ENCODE results near the gene EMP2.
"Not testable (repeated sequence)": the region's sequence is repeated elsewhere in the genome, so short reads cannot be mapped to it uniquely, and the experiment has no call there.

EMP2 gene, protein sequence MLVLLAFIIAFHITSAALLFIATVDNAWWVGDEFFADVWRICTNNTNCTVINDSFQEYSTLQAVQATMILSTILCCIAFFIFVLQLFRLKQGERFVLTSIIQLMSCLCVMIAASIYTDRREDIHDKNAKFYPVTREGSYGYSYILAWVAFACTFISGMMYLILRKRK

GRCh38 chr16:10579965-10580882, at the start of gene EMP2:
TSS of gene EMP2 (minus strand) at chr16:10580598. CDS start at chr16:10547617, 32,981 bp downstream.
- no peaks in the 10 kb centered on the region for H3K36me3 ChIP-seq (ENCODE audit: insufficient read depth, low read length)
- peak within 1 kb of the TSS; percentile 94 for H3K27ac ChIP-seq (ENCODE audit: low read depth, low read length)
- no peaks in the 10 kb centered on the region for H3K9me3 ChIP-seq (ENCODE audit: low read length)
- H3K27me3 ChIP-seq (ENCODE audit: control insufficient read depth in 1 of 2, insufficient read depth in 2 of 2, low read length in 2 of 2): no peaks in the 10 kb centered on the region
- peak within 1 kb of the TSS; percentile 86 to 94 for H3K4me3 ChIP-seq (ENCODE audit: low read depth in 1 of 2, low read length in 2 of 2)
- H3K4me1 ChIP-seq (ENCODE audit: insufficient read depth, low read length): peaks cover 35% of the 10 kb centered on the region
- H3K9ac ChIP-seq (ENCODE audit: low read length): peak within 1 kb of the TSS; percentile 76

DNA sequence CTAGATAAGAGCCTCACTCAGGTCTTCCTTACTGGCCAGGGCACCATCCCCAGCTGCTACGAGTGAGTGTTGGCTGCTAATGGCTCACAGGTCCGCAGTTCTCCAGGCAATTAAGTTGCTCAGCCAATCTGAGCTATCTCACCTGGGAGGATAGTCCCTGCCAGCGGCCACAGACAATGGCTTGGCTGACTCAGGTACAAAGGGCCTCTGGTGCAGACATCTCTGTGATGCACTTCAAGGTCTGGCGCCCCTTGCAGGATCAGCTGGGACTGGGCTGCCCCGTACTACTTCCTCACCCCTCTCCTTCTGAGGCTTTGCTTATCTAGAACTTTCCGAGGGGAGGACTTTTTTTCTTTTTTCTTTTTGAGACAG, 49.2 kb upstream of the EMP2 start:
- Histone ChIP-seq H3K36me3 (ENCODE audit: insufficient read depth, low read length) (no peaks in the 10 kb centered on the region), H3K9me3 (ENCODE audit: low read length) (no peaks in the 10 kb centered on the region), H3K27me3 (ENCODE audit: control insufficient read depth in 1 of 2, insufficient read depth in 2 of 2, low read length in 2 of 2) (no peaks in the 10 kb centered on the region), H3K9ac (ENCODE audit: low read length) (no peak overlapping the region), H3K4me1 (ENCODE audit: insufficient read depth, low read length) (no peaks in the 10 kb centered on the region), H3K27ac (ENCODE audit: low read depth, low read length) (no peak overlapping the region), H3K4me3 (ENCODE audit: low read depth in 1 of 2, low read length in 2 of 2) (no peak overlapping the region)

DNA sequence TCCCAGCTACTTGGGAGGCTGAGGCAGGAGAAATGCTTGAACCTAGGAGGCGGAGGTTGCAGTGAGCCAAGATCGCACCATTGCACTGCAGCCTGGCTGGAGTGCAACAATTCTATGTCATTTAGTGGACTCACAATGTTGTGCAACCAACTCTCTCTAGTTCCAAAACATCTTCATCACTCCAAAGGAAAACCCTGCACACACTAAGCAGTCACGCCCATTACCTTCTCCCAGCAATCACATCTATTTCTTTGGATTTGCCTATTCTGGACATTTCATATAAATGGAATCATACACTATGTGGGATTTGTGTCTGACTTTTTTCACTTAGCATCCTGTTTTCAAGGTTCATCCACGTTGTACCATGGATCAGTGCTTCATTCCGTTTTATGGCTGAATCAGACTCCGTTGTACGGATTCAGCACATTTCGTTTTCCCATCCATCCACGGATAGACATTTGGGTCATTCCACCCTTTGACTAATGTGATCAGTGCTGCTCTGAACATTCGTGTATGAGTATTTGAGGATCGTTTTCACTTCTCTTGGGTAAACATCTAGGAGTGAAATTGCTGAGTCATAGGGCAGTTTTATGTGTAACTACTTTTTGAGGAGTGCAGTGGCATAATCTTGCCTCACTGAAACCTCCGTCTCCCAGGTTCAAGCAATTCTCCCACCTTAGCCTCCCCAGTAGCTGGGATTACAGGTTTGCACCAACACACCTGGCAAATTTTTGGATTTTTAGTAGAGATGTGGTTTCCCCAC, 45.4 kb upstream of the EMP2 start:
- Histone ChIP-seq H3K27me3 (ENCODE audit: control insufficient read depth in 1 of 2, insufficient read depth in 2 of 2, low read length in 2 of 2) (no peaks in the 10 kb centered on the region), H3K9me3 (ENCODE audit: low read length) (no peaks in the 10 kb centered on the region), H3K27ac (ENCODE audit: low read depth, low read length) (no peak overlapping the region), H3K4me1 (ENCODE audit: insufficient read depth, low read length) (no peaks in the 10 kb centered on the region), H3K9ac (ENCODE audit: low read length) (no peak overlapping the region), H3K4me3 (ENCODE audit: low read depth in 1 of 2, low read length in 2 of 2) (no peak overlapping the region), H3K36me3 (ENCODE audit: insufficient read depth, low read length) (no peaks in the 10 kb centered on the region)

DNA sequence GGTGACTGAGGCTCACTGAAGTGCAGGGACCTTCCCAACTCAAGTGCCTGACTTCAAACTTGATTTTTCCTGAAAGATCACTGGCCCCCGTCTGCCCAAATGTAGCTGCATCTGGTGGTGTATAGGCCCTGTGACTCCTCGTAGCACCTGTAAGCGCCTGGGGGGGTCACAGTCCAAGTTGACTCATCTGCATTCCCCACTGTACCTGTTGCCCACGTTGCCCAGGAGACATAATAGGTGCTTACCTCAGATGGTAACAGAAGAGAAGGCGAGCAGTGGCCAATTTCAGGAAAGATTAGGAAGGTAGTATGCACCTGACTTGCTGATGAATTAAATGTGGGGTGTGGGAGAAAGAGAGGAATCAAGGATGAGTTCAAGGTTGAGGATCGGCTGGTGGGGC, 44.1 kb upstream of the EMP2 start:
- no peaks in the 10 kb centered on the region for H3K27me3 ChIP-seq (ENCODE audit: control insufficient read depth in 1 of 2, insufficient read depth in 2 of 2, low read length in 2 of 2)
- H3K27ac ChIP-seq (ENCODE audit: low read depth, low read length): no peak overlapping the region
- no peak overlapping the region for H3K4me3 ChIP-seq (ENCODE audit: low read depth in 1 of 2, low read length in 2 of 2)
- H3K4me1 ChIP-seq (ENCODE audit: insufficient read depth, low read length): peaks cover 4% of the 10 kb centered on the region
- no peaks in the 10 kb centered on the region for H3K36me3 ChIP-seq (ENCODE audit: insufficient read depth, low read length)
- H3K9ac ChIP-seq (ENCODE audit: low read length): no peak overlapping the region
- no peaks in the 10 kb centered on the region for H3K9me3 ChIP-seq (ENCODE audit: low read length)

GRCh38 chr16:10623059-10623458, 42.7 kb upstream of the EMP2 start:
- Histone ChIP-seq H3K9me3 (ENCODE audit: low read length) (no peaks in the 10 kb centered on the region), H3K27me3 (ENCODE audit: control insufficient read depth in 1 of 2, insufficient read depth in 2 of 2, low read length in 2 of 2) (no peaks in the 10 kb centered on the region), H3K9ac (ENCODE audit: low read length) (no peak overlapping the region), H3K36me3 (ENCODE audit: insufficient read depth, low read length) (no peaks in the 10 kb centered on the region), H3K4me3 (ENCODE audit: low read depth in 1 of 2, low read length in 2 of 2) (no peak overlapping the region), H3K4me1 (ENCODE audit: insufficient read depth, low read length) (peaks cover 13% of the 10 kb centered on the region), H3K27ac (ENCODE audit: low read depth, low read length) (no peak overlapping the region)

- peaks cover 19% of the 10 kb centered on the region for H3K4me1 ChIP-seq (ENCODE audit: insufficient read depth, low read length)
- no peaks in the 10 kb centered on the region for H3K9me3 ChIP-seq (ENCODE audit: low read length)
- no peaks in the 10 kb centered on the region for H3K36me3 ChIP-seq (ENCODE audit: insufficient read depth, low read length)
- H3K9ac ChIP-seq (ENCODE audit: low read length): no peak overlapping the region
- no peak overlapping the region for H3K27ac ChIP-seq (ENCODE audit: low read depth, low read length)
- H3K4me3 ChIP-seq (ENCODE audit: low read depth in 1 of 2, low read length in 2 of 2): no peak overlapping the region
- H3K27me3 ChIP-seq (ENCODE audit: control insufficient read depth in 1 of 2, insufficient read depth in 2 of 2, low read length in 2 of 2): no peaks in the 10 kb centered on the region
Measured at GRCh38 chr16:10622036-10622921, 41.9 kb upstream of the EMP2 start.

GRCh38 chr16:10621216-10621949, 41.0 kb upstream of the EMP2 start:
- peaks cover 26% of the 10 kb centered on the region for H3K4me1 ChIP-seq (ENCODE audit: insufficient read depth, low read length)
- not testable (repeated sequence) for H3K27ac ChIP-seq (ENCODE audit: low read depth, low read length); H3K4me3 ChIP-seq (ENCODE audit: low read depth in 1 of 2, low read length in 2 of 2); H3K36me3 ChIP-seq (ENCODE audit: insufficient read depth, low read length); H3K9me3 ChIP-seq (ENCODE audit: low read length); H3K9ac ChIP-seq (ENCODE audit: low read length); H3K27me3 ChIP-seq (ENCODE audit: control insufficient read depth in 1 of 2, insufficient read depth in 2 of 2, low read length in 2 of 2)

- no peak overlapping the region for H3K9ac ChIP-seq (ENCODE audit: low read length)
- H3K36me3 ChIP-seq (ENCODE audit: insufficient read depth, low read length): no peaks in the 10 kb centered on the region
- no peaks in the 10 kb centered on the region for H3K27me3 ChIP-seq (ENCODE audit: control insufficient read depth in 1 of 2, insufficient read depth in 2 of 2, low read length in 2 of 2)
- no peak overlapping the region for H3K4me3 ChIP-seq (ENCODE audit: low read depth in 1 of 2, low read length in 2 of 2)
- H3K4me1 ChIP-seq (ENCODE audit: insufficient read depth, low read length): peaks cover 26% of the 10 kb centered on the region
- no peaks in the 10 kb centered on the region for H3K9me3 ChIP-seq (ENCODE audit: low read length)
- H3K27ac ChIP-seq (ENCODE audit: low read depth, low read length): no peak overlapping the region
Measured at GRCh38 chr16:10620120-10620519, 39.7 kb upstream of the EMP2 start.

- no peak overlapping the region for H3K27ac ChIP-seq (ENCODE audit: low read depth, low read length)
- H3K4me1 ChIP-seq (ENCODE audit: insufficient read depth, low read length): peaks cover 26% of the 10 kb centered on the region
- no peaks in the 10 kb centered on the region for H3K9me3 ChIP-seq (ENCODE audit: low read length)
- peak overlapping the region in 1 of 2 donors; percentile 10 for H3K4me3 ChIP-seq (ENCODE audit: low read depth in 1 of 2, low read length in 2 of 2)
- no peaks in the 10 kb centered on the region for H3K27me3 ChIP-seq (ENCODE audit: control insufficient read depth in 1 of 2, insufficient read depth in 2 of 2, low read length in 2 of 2)
- H3K9ac ChIP-seq (ENCODE audit: low read length): no peak overlapping the region
- H3K36me3 ChIP-seq (ENCODE audit: insufficient read depth, low read length): no peaks in the 10 kb centered on the region
Measured at GRCh38 chr16:10619271-10619849, 39.0 kb upstream of the EMP2 start.

DNA sequence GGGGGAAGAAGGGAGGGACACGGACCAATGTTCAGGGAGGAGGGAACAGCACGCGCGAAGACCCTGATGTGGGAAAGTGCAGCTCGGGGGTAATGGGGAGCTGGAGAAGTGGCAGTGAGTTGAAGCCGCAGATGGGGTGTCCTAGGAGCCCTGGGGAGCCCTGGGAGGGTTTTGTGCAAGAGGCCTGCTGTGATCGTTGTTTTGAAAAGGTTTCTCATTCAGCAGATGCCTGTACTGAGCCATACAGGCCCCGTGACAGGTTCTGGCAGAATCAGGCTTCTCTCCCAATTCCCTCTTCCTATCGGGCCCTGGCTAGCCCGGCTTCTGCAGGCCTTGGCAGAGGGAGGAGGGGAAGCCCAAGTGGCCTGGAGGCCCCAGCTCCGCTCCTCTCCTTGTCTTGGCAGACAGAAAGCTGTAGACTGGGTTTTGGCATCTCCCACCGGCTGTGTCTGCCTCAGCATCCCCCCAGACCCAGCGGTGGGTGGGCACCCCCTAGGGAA, 38.4 kb upstream of the EMP2 start:
- Histone ChIP-seq H3K27ac (ENCODE audit: low read depth, low read length) (no peak overlapping the region), H3K27me3 (ENCODE audit: control insufficient read depth in 1 of 2, insufficient read depth in 2 of 2, low read length in 2 of 2) (no peaks in the 10 kb centered on the region), H3K9me3 (ENCODE audit: low read length) (no peaks in the 10 kb centered on the region), H3K9ac (ENCODE audit: low read length) (no peak overlapping the region), H3K4me1 (ENCODE audit: insufficient read depth, low read length) (peaks cover 26% of the 10 kb centered on the region), H3K4me3 (ENCODE audit: low read depth in 1 of 2, low read length in 2 of 2) (peak overlapping the region in 1 of 2 donors; percentile 10), H3K36me3 (ENCODE audit: insufficient read depth, low read length) (no peaks in the 10 kb centered on the region)
